Measurements from ENCODE around the gene TARP.
"Not testable (repeated sequence)": the region's sequence is repeated elsewhere in the genome, so short reads cannot be mapped to it uniquely, and the experiment has no call there.

The TARP gene

DNA sequence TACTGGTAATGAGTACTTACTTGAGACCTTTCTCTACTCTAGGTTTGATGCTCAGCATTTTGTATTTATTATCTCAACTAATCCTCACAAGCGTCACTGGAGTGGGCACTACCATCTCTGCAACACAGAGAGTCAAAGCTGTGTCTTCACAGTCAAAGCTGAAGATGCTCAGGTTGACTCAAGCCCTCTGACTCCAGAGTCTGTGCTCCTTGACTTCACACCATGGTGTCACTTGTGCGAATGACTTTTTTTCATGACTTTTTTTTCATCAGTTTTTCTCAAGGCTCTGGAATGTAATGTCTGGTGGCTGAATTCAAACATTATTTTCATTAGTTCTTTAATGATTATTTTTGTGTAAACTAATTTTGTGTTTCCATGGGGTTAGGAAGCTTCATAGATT, 30.4 kb upstream of the TARP start:
- in situ Hi-C loops (cut with HindIII; ENCODE audit: low sequenced_read_pairs): no loop called here
- DNase-seq (ENCODE audit: low spot score): no peak

DNA sequence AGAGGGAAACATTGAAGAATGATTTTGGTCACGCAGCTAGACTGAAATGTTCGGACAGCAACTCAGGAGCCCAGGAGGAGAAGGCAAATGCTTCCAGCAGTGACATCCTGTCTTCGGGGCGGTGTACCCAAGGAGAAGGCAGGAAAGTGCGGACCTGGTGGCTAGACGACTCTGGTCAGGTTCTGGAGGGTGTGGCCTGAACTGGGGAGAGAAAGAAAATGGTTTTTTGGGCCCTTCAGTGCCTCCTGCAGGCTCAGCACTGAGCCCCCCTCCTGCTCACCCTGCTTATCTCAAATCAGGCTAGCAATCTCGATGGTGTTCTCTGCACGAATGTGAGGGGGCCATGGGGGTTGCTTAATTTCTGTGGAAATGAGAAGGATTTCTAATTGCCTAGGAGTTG, 26.7 kb upstream of the TARP start:
- in situ Hi-C loops (cut with HindIII; ENCODE audit: low sequenced_read_pairs): no loop called here

DNA sequence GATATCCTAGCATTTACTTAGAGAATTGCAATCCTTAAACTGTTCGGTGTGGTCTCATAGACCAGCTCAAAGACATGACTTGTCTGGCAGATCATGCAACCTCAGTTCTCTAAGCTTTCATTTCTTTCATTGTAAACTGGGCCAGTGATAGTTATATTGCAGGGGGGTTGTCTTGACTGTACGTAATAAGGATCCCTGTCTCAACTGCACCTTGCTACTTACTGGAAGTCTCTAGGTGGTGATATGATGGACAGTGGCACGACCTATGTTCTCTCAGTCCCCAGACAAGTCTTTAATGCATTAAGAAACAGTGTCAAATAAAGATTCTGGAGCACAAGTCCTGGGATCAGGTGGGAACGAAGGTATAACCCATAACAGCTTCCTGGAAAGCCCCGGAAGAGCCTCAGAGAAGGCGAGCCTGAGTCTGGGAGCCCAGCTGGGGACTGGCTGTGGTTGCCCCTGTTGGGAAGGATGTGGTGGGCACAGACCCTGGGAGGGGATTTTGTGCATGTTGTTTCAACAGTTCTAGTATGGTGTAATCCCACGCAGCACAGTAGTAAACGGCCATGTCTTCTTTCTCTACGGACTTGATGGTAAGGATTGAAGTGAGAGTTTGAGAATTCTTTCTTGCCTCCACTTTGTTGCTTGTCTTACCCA, 26.0 kb upstream of the TARP start:
- no peak for DNase-seq (ENCODE audit: low spot score)
- in situ Hi-C loops (cut with HindIII; ENCODE audit: low sequenced_read_pairs): no loop called here

More for the DNA sequence above, 26.7 kb upstream of the TARP start:
- no peak for DNase-seq (ENCODE audit: low spot score)

DNA sequence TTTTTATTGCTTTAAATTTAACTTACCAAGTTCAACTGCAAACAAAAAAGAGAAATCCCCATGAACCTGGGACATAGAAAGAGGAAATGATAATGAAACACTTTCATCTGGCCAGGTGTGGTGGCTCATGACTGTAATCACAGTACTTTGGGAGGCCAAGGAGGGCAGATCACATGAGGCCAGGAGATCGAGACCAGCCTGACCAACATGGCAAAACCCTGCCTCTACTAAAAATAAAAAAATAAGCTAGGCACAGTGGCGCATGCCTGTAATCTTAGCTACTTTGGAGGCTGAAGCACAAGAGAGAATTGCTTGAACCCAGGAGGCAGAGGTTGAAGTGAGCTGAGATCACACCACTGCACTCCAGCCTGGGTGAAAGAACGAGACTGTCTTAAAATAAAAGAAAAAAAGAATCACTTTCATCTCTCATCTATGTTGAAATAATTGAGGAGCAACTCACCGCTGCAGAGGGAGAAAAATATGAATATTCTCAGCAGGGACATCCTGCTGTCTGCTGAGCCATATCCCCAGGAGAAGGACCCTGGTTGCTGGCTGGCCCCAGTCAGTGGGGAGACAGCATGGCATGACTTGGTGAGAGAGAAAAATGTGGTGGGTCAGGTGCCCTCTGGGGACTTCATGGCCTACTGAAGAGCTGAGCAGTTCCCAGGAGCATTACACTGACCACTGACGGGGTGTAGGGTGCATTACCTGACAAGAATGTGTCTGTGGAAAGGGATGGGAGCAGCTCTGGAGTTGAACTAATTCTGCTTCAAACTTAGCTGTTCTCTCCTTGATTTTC, 22.8 kb upstream of the TARP start:
- in situ Hi-C loops (cut with HindIII; ENCODE audit: low sequenced_read_pairs): no loop called here
- no peak for DNase-seq (ENCODE audit: low spot score)

DNA sequence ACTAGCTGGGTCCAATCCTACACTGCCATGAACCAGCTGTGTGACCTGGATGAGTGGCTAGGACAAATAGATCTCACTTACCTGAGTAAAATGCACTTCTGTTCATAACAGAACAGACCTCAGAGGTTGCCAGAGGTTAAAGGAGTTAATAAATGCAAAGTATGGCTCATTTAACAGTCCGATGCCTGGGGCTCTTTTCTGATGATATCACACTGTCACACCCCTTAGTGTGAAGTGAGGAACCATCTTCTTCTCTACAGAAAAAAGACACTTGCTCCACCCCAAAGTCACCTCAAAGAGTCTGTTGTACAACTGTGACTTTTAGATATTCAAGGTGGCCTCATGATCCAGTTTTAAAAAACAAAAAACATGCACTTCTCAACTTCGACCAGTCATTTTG, 21.5 kb upstream of the TARP start:
- in situ Hi-C loops (cut with HindIII; ENCODE audit: low sequenced_read_pairs): no loop called here
- DNase-seq (ENCODE audit: low spot score): no peak

DNA sequence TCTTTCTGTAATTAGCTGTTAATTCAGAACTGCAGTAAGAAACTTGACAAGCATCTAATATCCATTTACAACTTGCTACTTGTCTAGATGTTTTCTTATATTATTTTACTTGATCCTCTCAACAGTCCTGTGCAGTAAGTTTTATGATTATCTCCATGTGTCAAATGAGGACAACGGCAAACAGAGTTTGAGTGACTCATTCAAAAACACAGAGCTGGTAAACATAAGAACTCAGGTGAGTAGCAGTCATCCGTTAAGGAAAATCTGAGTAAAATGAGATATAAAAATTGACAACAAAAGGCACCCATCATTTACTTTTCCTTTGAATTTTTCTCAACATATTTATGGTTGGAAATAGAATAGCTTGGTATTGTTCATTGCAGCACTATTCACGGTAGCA, 19.0 kb upstream of the TARP start:
- in situ Hi-C loops (cut with HindIII; ENCODE audit: low sequenced_read_pairs): no loop called here
- DNase-seq (ENCODE audit: low spot score): no peak

DNA sequence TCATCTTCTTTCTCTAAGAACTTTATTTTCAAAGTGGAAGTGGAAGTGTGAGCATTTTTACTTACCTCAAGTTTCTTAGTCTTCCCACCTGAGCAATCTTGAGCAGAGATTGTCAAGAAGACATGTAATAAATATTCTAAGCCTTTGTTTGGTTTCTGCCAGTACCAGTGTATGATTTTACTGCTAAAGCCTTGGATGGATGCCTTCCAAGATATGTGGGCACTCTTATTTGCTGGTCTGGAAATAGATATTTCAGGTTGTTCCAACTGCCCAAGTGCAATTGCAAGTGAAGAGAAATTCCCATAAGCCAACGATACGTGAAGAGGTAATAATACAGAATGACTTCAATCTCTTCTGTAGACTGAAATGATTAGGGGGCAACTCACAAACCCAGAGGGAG, 18.2 kb upstream of the TARP start:
- in situ Hi-C loops (cut with HindIII; ENCODE audit: low sequenced_read_pairs): no loop called here

DNA sequence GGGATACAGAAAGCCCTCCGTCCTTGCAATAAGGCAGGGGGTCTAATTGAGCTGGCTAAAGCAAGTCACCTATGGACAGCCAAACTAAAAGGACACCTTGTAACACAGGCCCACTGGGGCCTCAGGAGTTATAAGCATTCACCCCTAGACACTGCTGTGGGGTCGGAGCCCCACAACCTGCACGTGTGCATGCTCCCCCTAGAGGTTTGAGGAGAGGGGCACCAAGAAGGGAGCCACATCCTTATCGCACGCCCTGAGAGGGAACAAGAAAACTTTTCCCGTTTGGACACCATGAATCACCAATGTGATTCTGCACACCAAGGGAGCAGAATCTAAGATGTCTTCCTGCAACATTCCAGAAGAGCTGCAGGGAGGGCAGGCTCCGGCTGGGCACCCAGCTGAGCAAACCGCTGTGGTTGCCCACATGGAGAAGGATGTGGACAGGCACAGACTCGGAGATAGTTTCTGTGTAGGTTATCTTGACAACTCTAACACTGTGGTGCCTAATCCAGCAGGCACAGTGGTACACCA, 17.7 kb upstream of the TARP start:
- in situ Hi-C loops (cut with HindIII; ENCODE audit: low sequenced_read_pairs): no loop called here
- DNase-seq (ENCODE audit: low spot score): no peak

More for the DNA sequence above, 18.2 kb upstream of the TARP start:
- DNase-seq (ENCODE audit: low spot score): no peak

DNA sequence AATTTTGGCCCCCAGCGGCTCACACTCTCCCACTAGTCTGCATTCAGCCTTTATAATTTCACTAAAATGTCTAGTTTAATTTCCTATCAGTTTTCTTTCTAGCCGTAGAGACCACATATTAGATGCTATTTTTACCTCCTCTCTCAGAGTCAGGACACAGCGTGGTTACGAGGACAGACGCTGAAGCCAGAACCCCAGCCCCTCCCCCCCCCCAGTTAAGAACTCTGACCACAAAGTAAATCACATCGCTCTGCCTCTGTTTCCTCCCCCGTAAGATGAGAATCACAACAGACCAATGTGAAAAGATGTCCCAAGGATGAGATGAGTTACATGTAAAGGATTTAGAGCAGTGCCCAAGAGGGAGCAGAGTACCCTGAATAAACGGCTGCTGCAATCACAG, 11.1 kb upstream of the TARP start:
- DNase-seq (ENCODE audit: low spot score): no peak
- in situ Hi-C loops (cut with HindIII; ENCODE audit: low sequenced_read_pairs): no loop called here

DNA sequence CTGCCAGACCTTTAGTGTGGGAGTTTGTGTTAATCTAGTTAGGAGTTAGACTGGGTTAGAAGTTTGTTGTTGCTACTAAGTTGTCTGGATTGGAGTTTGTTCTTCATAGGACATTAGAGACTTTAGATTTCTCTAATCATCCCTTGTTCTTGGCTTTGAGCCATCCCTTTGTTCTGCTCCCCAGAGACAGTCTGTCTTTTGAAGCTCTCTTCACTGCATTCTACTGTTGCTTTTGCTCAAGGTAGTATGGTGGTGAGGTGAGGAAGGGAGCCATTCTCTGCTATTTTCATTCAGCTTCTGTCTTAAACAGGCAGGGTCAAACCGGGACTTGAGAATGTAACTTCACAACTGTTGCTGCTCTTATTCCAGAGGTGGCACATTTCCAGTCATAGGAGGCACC, 10.4 kb upstream of the TARP start:
- no peak for DNase-seq (ENCODE audit: low spot score)
- in situ Hi-C loops (cut with HindIII; ENCODE audit: low sequenced_read_pairs): no loop called here

DNA sequence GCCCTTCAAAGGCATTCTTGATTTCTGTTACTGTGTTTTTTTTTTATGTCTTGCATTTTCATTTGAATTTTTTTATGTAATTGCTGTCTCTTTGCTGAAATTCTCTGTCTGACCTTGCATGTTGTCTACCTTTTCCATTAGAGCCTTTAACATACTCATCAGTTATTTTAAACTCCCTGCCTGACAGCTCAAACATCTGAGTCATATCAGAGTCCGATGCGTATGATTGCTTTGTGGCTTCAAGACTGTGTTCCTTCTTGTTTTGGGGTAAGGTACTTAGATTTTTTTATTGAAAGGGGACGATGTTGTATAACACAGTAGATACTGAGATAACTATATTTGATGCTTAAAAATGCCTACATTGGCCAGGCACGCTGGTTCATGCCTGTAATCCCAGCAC, 9.7 kb upstream of the TARP start:
- in situ Hi-C loops (cut with HindIII; ENCODE audit: low sequenced_read_pairs): no loop called here
- no peak for DNase-seq (ENCODE audit: low spot score)

DNA sequence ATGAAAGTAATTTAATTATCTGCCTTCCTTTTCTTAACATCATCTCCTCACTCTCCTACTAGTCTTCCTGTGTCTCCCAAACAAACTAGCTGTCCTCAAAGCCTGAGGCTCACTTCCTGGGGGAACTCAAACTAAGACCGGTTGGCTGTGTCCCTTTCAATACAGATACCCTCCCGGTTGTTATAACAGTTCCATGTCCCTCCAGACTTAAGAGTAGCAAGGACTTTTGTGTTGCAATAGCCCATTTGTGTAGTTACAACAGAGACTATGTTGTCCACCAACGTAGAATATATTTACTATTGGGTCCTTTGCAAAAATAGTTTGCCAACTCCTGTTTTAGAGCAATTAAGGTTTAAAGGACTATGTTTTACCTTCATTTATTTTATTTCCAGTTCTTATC, 8.6 kb upstream of the TARP start:
- DNase-seq (ENCODE audit: low spot score): no peak
- in situ Hi-C loops (cut with HindIII; ENCODE audit: low sequenced_read_pairs): no loop called here

DNA sequence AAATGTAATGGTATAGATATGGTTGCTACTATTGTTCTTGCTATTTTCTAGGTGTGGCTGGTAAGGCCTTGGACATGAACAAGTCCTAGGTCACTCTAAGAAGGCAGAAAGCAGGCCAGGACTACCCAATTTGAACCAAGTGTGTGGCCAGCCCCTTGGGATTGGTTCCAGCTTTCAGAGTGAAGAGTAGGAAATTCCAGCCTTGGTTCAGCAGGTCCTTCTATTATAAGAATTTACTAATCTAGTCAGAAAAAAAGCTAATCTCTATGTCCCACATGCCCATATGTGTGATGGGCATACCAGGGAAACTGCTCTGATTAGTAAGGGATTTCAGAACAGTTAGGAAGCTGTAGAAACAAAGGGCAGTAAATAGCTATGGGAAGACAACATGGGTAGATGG, 7.8 kb upstream of the TARP start:
- DNase-seq (ENCODE audit: low spot score): no peak
- in situ Hi-C loops (cut with HindIII; ENCODE audit: low sequenced_read_pairs): no loop called here

DNA sequence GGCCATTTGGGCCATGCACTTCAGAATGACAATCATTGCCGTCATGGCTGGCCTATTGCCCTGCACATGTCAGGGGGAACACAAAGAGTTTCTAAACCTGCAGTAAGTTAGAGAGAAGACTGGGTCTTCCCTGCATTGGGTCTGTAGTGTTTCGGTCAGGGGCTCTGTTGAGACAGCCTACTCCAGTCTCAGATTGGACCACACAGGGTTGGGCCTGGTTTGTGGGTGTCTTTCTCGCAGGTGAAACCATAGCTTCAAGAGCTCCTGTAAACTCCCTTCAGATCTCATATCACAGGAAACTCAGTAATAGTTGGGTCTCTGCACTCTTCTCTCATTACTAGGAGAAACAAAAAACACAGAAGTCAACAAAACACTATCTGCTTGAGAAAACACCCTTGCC, 7.3 kb upstream of the TARP start:
- in situ Hi-C loops (cut with HindIII; ENCODE audit: low sequenced_read_pairs): no loop called here
- DNase-seq (ENCODE audit: low spot score): no peak

DNA sequence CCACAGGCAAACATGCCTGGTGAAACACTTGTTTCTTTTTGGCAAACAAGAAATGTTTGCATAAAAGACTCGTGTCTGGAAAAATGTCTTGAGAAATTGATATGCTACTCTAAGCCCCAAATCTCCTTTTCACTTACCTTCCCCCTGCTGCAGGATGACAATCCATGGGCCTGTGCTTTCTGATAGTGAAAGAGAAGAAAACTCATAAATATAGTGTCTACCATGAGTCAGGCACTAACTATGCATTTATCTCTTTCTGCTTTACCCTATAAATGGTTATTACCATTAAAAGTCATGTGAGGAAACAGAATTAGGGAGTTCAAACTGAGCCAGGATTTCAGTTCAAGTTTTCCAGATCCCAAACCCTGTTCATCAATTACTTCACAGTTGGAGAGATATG, 6.6 kb upstream of the TARP start:
- in situ Hi-C loops (cut with HindIII; ENCODE audit: low sequenced_read_pairs): no loop called here
- DNase-seq (ENCODE audit: low spot score): no peak

DNA sequence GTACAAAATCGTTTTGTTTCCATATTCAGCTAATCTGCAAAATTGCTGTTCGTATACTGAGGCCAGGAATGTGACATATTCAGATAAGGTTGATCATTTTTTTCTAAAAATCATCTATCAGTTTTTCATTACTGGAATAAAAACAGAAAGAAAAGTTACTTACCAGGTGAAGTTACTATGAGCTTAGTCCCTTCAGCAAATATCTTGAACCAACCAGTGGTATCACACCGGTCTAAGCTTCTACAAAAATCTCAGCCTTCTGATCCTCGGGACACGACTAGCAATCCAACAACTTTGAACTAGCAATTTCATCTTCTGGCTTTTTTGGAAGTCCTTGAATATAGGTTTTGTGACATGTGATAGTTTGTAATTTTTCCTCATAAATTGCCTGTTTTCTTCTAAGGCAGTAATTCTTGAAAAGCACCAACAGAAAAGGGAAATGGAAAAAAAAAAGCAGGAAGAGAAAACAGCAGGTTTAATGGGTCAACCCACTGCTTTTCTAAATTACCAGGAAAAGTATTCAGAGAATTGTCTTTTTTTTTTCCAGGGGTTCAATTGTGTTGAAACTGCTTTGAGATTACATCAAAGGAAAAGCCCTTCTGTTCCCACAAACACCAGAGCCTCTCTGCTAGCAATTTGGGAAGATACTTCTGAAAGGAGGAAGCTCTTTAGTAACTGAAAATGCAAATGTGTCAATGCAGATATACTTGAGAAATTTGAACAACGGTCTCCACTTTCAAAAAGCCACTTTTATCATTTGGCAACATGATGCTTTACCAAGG, 2.9 kb upstream of the TARP start:
- in situ Hi-C loops (cut with HindIII; ENCODE audit: low sequenced_read_pairs): no loop called here
- DNase-seq (ENCODE audit: low spot score): no peak

DNA sequence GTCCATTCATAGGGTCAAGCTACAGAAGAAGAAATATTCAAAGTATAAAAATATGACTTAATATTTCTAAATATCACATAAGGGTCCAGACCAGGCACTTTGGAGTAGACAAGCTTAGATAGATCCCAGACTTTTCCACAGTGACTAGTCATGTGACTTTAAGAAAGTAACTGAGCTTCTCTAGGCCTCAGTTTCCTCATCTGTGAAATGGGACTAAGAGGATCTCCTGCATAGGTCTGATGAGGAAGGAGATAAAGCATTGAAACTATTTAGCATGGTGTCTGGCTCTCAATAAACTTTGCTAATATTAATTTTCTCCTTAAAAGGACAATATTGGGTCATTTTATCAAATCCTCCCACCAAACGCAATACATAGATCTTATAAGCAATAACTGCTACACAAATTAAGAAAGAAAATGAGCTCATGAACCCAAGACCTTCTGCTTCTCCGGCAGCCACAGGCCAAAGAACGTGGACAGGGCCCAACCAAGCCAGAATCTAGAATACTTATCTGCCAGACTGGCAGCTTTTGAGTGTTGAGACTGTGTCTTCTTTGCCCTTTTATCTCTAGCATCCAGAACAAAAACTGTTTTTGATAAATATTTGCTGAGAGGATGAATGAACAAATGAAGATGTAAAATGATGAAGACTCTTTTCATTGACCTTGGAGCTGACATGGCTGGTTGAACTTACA, 1.6 kb upstream of the TARP start:
- in situ Hi-C loops (cut with HindIII; ENCODE audit: low sequenced_read_pairs): no loop called here
- no peak for DNase-seq (ENCODE audit: low spot score)

DNA sequence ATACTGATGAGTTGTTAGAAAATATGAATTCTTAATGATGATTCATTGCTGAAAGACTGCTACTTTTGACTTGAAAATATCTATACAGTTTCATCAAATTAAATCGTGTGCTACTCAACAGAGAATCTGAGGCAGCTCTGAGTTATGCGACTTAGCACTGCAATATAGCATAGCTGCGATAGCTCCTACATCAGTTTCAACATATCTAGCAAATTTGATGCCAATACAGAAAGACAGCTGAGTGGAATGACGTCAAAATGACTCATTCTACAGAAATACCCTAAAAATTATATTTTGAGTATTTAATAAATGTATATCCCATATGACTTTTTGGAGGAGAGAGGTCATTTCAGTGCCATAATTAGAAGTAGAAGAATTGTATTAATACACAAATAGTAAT, 1.1 kb upstream of the TARP start:
- DNase-seq (ENCODE audit: low spot score): no peak
- in situ Hi-C loops (cut with HindIII; ENCODE audit: low sequenced_read_pairs): no loop called here

DNA sequence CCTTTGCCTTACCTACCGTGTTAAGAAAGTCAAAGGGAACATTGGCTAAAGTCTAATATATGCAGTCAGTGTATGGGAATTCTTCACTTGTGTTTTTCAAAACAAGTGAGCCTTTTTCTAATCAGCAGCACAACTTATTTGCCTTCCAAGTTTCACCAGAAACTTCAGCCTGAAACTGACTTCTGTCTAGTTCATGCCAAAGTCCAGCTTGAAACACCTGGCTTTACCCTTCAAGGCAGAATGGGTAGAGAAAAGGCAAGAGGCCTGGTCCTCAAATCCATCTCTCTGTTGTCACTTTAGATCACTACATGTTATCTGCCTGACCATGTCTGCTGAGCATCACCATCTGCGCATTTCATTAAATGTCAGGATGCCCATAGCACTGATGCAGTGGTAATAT, 3.0 kb downstream of the TARP start:
- DNase-seq (ENCODE audit: low spot score); in situ Hi-C loops (cut with HindIII; ENCODE audit: low sequenced_read_pairs): not testable (repeated sequence)

All from G401 (cell line).